Fibroblast of pulmonary artery (primary cell): Measurements from ENCODE around the gene GLIS1.

ENCODE experiments used
- DNase-seq: peaks from one replicate; pipeline ENCODE4 v3.0.0-alpha.2; 2010; ENCODE audit warnings: low read depth
- H3K4me3 ChIP-seq: replicated peaks from 2 replicates; pipeline ENCODE4 v1.5.1; 2011; ENCODE audit warnings: low read depth, mild to moderate bottlenecking, control low read depth, low read length, moderate library complexity
- TF ChIP-seq, protein P1 (sequence below): IDR thresholded peaks from 2 replicates; pipeline ENCODE4 v1.5.1; 2011; ENCODE audit warnings: mild to moderate bottlenecking, control low read depth, low read length, inconsistent platforms; ENCODE audit errors: missing control alignments

The GLIS1 gene

DNA sequence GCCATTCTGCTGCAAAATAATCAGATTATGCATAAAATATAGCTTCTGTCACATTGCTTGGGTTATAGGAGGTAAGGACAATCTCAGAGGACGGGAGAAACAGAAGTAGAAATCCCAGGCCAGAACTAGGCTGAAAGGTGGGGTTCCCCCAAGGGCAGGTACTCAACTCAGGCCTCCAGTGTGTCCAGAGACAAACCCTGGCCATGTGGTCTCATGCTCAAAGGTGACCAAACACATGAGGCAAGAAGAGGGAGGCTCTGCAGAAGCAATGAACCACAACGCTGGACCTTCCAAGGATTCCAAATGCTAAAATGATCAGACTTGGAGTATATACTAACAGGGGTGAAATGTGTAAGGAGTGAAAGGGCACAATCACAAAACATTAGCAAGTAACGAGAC lies 176.0 kb downstream of the GLIS1 start:
- TF ChIP-seq, protein P1, sequence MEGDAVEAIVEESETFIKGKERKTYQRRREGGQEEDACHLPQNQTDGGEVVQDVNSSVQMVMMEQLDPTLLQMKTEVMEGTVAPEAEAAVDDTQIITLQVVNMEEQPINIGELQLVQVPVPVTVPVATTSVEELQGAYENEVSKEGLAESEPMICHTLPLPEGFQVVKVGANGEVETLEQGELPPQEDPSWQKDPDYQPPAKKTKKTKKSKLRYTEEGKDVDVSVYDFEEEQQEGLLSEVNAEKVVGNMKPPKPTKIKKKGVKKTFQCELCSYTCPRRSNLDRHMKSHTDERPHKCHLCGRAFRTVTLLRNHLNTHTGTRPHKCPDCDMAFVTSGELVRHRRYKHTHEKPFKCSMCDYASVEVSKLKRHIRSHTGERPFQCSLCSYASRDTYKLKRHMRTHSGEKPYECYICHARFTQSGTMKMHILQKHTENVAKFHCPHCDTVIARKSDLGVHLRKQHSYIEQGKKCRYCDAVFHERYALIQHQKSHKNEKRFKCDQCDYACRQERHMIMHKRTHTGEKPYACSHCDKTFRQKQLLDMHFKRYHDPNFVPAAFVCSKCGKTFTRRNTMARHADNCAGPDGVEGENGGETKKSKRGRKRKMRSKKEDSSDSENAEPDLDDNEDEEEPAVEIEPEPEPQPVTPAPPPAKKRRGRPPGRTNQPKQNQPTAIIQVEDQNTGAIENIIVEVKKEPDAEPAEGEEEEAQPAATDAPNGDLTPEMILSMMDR: no peak
- no peak for DNase-seq

DNA sequence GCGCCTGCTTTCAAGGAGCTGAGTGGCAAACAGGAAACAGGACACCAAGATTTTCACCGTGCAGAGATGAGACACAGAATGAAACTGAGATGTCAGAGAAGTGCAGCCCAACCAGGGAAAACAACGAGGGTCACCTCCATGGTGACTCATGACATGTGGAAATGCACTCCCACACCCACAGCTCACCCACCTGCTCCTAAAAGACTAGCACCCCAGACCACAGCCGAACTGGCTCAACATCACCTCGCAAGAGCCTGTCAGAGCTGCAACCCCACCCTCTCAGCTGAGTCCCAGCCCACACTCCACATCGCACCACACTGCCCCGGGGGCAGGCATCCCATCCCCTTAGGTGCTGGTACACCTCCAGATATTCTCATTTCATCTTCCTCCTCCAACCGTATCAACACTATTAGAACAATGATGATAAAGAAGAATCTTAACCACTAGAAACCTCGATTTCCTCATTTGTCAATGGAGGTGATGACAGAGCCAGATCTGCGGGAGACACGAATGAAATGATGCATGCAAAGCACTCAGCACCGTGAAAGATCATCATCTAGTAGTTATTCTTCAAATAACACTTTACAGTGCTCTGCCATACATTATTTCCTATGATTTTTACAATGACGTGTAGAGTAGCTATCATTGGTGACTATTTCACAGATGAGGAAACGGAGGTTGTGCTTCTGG lies 176.5 kb downstream of the GLIS1 start:
- no peak overlapping the region for H3K4me3 ChIP-seq
- TF ChIP-seq, protein P1: no peak
- DNase-seq: no peak

More for the DNA sequence above, 176.0 kb downstream of the GLIS1 start:
- H3K4me3 ChIP-seq: no peak overlapping the region

GRCh38 chr1:53561503-53562105 lies 177.4 kb downstream of the GLIS1 start:
- TF ChIP-seq, protein P1: no peak
- DNase-seq: no peak
- no peak overlapping the region for H3K4me3 ChIP-seq

- TF ChIP-seq, protein P1: no peak
- H3K4me3 ChIP-seq: no peak overlapping the region
- no peak for DNase-seq
Measured at GRCh38 chr1:53560581-53561502, 178.1 kb downstream of the GLIS1 start.

DNA sequence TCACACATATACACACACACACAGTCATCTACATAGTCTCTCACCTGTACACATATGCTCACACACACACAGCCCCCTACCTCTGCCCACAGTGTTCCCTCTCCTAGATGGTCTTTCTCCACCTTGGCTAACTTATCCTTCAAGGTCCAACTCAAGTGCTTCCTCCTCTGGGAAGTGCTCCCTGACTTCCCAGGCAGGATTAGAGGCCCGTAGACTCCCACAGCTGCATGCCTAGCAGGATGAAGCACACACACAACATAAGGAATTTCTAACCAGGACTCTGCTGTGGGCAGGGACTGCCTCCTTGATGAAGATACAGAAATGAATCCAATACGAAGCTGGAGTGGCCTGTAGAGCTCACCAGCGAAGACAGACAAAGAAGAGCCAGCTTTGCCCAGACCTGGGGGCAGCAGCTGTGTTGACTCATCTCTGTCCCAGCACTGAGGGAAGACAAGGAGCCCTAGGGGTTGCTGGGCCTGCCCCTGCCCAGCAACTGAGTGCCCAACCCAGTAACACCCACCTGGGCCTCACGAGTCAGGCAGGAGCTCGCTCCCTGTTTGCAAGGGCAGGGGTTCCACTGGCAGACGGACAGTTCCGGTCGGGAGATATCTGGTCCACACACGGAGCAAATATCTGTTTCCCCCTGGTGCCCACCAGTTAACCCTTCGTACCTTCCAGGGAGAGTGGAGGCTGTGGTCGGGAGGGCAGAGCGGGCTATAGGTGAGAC lies 178.9 kb downstream of the GLIS1 start:
- TF ChIP-seq, protein P1: no peak
- H3K4me3 ChIP-seq: no peak overlapping the region
- no peak for DNase-seq

GRCh38 chr1:53559391-53559815 lies 179.6 kb downstream of the GLIS1 start:
- TF ChIP-seq, protein P1: no peak
- DNase-seq: no peak
- no peak overlapping the region for H3K4me3 ChIP-seq
